ENCODE data around the gene GPATCH1.

The GPATCH1 gene

GRCh38 chr19:33063356-33063752 is 17.6 kb upstream of the GPATCH1 start:
- DNase-seq (ENCODE audit: low read depth), result no peak

GRCh38 chr19:33063753-33064457 is 17.1 kb upstream of the GPATCH1 start:
- no peak for DNase-seq (ENCODE audit: low read depth)

- DNase-seq (ENCODE audit: low read depth), result no peak
Measured at GRCh38 chr19:33064458-33064791, 16.6 kb upstream of the GPATCH1 start.

- DNase-seq (ENCODE audit: low read depth), result no peak
Measured at GRCh38 chr19:33064792-33065550, 16.0 kb upstream of the GPATCH1 start, which contains the start of gene RHPN2. TSS of gene RHPN2 (minus strand) at chr19:33064888. CDS start at chr19:33064852, 36 bp downstream.

- DNase-seq (ENCODE audit: low read depth), result no peak
Measured at GRCh38 chr19:33066543-33066942, 14.4 kb upstream of the GPATCH1 start.

- no peak for DNase-seq (ENCODE audit: low read depth)
Measured at GRCh38 chr19:33067121-33067520, 13.9 kb upstream of the GPATCH1 start.

- DNase-seq (ENCODE audit: low read depth), result no peak
Measured at GRCh38 chr19:33071887-33072286, 9.1 kb upstream of the GPATCH1 start.

- DNase-seq (ENCODE audit: low read depth), result no peak
Measured at GRCh38 chr19:33075519-33075918, 5.5 kb upstream of the GPATCH1 start.

- no peak for DNase-seq (ENCODE audit: low read depth)
Measured at GRCh38 chr19:33085570-33086128, 4.7 kb downstream of the GPATCH1 start.

- DNase-seq (ENCODE audit: low read depth), result no peak
Measured at GRCh38 chr19:33086955-33087354, 6.0 kb downstream of the GPATCH1 start.

- no peak for DNase-seq (ENCODE audit: low read depth)
Measured at GRCh38 chr19:33089010-33089409, 8.0 kb downstream of the GPATCH1 start.

- DNase-seq (ENCODE audit: low read depth), result no peak
Measured at GRCh38 chr19:33090179-33090578, 9.2 kb downstream of the GPATCH1 start.

GRCh38 chr19:33093420-33094210 is 12.6 kb downstream of the GPATCH1 start:
- DNase-seq (ENCODE audit: low read depth), result no peak

- DNase-seq (ENCODE audit: low read depth), result no peak
Measured at GRCh38 chr19:33094436-33095067, 13.6 kb downstream of the GPATCH1 start.

- no peak for DNase-seq (ENCODE audit: low read depth)
Measured at GRCh38 chr19:33096005-33096404, 15.0 kb downstream of the GPATCH1 start.

GRCh38 chr19:33098055-33098534 is 17.1 kb downstream of the GPATCH1 start:
- DNase-seq (ENCODE audit: low read depth), result no peak

- no peak for DNase-seq (ENCODE audit: low read depth)
Measured at GRCh38 chr19:33100894-33101644, 20.1 kb downstream of the GPATCH1 start.

- no peak for DNase-seq (ENCODE audit: low read depth)
Measured at GRCh38 chr19:33102893-33103292, 21.9 kb downstream of the GPATCH1 start.

- no peak for DNase-seq (ENCODE audit: low read depth)
Measured at GRCh38 chr19:33108161-33108560, 27.2 kb downstream of the GPATCH1 start.

- DNase-seq (ENCODE audit: low read depth), result peak; percentile 53
Measured at GRCh38 chr19:33110137-33110910, 29.3 kb downstream of the GPATCH1 start.
